Measurements from ENCODE around the gene AP3B1.
"Not testable (repeated sequence)": the region's sequence is repeated elsewhere in the genome, so short reads cannot be mapped to it uniquely, and the experiment has no call there.

The AP3B1 gene

DNA sequence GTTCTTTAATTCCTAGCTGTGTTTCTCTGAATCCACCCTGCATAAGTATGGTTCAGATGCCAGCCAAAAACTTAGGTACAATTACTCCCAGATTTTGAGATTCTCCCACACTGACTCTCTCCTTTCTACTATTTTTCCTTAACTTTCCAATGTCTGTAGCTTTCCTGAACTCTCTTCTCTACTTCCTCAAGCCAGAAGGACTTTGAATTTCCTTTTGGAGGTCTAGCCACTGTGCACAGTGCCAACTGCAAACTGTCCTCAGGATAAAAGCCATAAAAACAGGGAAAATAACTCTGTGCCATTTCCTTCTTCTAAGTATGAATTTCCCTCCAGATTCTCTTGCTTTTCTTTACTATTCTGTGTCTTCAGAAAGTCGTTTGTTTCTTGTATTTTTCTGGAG is 157.2 kb downstream of the AP3B1 start:
- DNase-seq (ENCODE audit: low read depth), result no peak

DNA sequence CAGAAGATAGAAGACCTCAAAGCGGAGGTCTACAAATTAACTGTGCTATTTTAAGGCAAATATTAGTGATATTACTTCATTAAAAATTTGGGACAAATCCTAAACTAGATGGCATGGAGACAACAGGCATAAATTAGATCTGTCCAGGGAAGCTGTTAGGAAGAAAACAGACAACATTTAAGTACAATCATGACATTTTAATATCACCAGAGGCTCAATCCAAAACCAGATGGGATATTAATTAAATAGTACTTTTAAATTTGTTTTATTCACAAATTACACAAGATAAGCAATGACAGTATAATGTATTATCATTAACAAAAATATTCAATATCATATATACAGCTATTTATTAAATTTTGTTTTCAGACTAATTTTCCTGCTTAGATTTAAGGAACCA is 161.1 kb downstream of the AP3B1 start:
- DNase-seq (ENCODE audit: low read depth), result no peak

- no peak for DNase-seq (ENCODE audit: low read depth)
These were observed 162.0 kb downstream of the AP3B1 start for GRCh38 chr5:78132507-78132906.

GRCh38 chr5:78129597-78129996 is 164.9 kb downstream of the AP3B1 start:
- no peak for DNase-seq (ENCODE audit: low read depth)

DNA sequence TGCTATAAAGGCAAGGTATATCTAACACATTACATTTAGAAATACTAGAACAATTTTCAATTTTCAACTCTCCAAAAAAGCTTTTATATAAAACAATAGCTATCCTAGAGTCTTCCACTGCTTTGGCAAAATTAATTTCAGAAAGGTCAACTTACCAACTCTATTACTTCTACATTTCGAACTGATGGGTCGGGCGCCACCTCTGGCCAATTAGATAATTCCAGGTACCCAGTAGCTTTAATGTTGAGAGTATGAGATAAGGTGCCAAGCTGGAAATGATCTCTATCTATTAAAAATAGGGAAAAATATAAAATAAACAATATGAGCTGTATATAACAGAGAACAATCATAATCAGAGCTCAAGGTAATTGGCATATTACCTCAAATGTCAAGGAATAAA is 166.6 kb downstream of the AP3B1 start:
- no peak for DNase-seq (ENCODE audit: low read depth)

- no peak for DNase-seq (ENCODE audit: low read depth)
These were observed 168.0 kb downstream of the AP3B1 start for GRCh38 chr5:78126536-78126935.

DNA sequence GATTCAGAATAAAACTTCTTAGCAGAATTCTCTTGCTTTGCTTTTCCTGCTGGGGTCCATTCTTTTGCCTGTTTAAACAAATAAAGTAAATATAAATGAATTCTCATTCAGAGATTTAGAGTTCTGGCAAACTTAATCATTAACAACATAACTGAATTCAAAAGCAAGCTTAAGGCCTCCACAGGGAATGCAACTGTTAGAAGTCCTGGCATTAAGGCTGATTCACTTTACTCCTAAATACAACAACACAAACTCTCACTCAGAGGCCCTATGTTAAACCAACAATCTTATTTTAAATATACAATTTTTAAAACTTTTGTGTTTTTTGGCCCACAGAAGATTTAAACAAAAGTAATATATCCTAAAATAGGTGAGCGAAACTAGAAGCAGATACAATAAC is 178.3 kb downstream of the AP3B1 start:
- DNase-seq (ENCODE audit: low read depth), result no peak

DNA sequence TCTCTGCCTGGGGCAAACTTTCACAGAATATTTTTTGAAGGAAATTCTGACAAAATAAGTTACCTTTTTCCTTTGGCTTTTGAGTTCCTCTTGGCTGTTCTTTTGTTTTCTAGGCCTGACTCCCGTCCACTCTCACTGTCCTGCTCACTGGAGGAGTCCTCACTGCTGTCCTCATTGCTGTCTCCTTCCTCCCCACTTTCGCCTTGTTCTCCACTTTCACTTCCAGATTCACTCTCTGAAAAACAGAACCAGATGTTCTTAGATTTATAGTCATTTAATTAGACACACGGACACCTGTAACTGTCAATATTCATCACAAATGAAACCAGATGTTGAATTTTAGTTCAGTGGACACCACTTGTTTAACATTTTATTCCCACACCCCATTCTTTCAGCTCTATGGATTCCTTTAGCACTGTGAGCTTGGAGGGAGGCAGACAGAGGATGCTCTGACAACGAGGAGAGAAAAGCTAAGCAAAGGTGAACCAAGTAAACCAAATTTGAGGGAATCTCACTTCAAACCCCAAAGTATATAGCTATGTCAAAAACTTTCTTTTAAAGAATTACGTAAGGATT is 180.7 kb downstream of the AP3B1 start:
- DNase-seq (ENCODE audit: low read depth), result no peak

DNA sequence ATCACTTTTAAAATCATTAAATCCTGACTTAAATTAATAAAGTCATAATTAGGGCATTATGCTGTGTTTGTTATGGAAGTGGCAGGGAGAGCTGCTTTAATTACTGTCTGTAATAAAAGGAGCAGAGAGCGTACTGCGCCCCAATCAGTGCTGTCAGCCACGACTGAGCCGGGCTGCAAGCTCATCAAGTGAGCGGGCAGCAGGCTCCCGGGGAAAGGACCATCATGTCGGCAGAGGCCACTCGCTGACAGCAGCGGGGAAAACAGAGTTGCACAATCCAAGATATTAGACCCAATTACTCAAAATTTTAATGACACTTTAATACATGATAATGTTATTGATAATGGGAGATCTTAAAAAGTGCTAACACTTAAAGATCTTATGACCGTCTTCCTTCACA is 181.6 kb downstream of the AP3B1 start:
- no peak for DNase-seq (ENCODE audit: low read depth)

GRCh38 chr5:78109891-78110324 is 184.6 kb downstream of the AP3B1 start:
- DNase-seq (ENCODE audit: low read depth), result no peak

- DNase-seq (ENCODE audit: low read depth), result no peak
These were observed 185.9 kb downstream of the AP3B1 start for GRCh38 chr5:78108564-78108963.

DNA sequence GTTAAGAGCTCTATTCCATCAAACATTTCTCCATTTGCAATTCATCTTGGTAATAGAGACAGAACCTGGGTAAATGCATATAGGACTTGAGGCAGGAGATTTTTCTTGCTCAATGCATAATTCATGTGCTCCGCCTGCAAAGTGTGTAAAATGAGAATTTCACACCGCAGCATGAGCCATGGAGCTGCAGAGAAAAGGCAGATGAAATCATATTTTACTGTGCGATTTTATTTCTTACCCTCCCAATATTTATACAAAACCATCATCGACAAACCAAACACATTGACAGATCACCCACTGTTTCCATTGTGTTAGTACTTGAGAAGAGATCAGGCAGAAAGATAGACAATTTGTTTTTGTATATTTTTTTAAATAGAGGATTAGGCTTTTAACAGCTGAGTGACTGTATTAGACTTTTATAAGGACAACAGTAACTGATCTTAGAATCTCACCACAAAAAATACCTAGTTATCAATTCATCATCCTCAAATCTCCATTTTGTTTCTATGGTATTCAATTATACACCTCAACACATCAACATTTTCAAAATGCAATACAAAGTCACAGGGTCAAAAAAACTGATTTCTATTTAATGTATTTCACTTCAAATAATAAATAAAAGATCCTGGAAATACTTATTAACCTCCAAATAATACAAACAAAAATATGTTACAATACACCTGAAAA is 191.1 kb downstream of the AP3B1 start:
- no peak for DNase-seq (ENCODE audit: low read depth)

DNA sequence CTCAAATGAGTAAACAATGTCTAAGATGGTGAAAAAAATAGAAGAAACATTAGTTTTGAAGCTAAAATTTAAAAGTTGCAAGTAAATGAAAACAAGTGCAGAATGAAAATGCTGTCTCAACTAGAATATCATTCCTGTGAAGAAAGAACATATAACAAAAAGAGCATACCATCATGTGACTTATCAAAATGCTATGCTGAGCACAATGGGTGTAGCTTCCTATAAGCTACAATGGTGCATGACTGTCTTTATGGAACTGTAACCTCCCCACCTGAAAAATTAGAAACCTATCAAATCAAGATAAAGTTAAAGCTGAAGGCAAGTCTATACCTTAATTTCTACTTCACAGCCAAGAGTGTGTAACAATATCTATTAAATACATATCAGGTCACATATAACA is 192.0 kb downstream of the AP3B1 start:
- DNase-seq (ENCODE audit: low read depth), result no peak

- DNase-seq (ENCODE audit: low read depth), result no peak
These were observed 199.4 kb downstream of the AP3B1 start for GRCh38 chr5:78095125-78095524.

- DNase-seq (ENCODE audit: low read depth), result no peak
These were observed 204.5 kb downstream of the AP3B1 start for GRCh38 chr5:78090002-78090401.

GRCh38 chr5:78078858-78079257 is 215.6 kb downstream of the AP3B1 start:
- no peak for DNase-seq (ENCODE audit: low read depth)

GRCh38 chr5:78077369-78078068 is 217.0 kb downstream of the AP3B1 start:
- DNase-seq (ENCODE audit: low read depth), result no peak

GRCh38 chr5:78076351-78076750 is 218.1 kb downstream of the AP3B1 start:
- DNase-seq (ENCODE audit: low read depth), result no peak

GRCh38 chr5:78075301-78075700 is 219.2 kb downstream of the AP3B1 start:
- DNase-seq (ENCODE audit: low read depth), result no peak

GRCh38 chr5:78070691-78071090 is 223.8 kb downstream of the AP3B1 start:
- DNase-seq (ENCODE audit: low read depth), result not testable (repeated sequence)

DNA sequence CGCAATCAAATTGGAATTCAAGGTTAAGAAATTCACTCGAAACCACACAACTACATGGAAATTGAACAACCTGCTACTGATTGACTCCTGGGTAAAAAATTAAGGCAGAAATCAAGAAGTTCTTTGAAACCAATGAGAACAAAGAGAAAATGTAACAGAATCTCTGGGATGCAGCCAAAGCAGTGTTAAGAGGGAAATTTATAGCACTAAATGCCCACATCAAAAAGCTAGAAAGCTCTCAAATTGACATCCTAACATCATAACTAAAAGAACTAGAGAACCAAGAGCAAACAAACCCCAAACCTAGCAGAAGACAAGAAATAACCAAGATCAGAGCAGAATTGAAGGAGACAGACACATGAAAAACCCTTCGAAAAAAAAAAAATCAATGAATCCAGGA is 226.9 kb downstream of the AP3B1 start:
- not testable (repeated sequence) for DNase-seq (ENCODE audit: low read depth)

DNA sequence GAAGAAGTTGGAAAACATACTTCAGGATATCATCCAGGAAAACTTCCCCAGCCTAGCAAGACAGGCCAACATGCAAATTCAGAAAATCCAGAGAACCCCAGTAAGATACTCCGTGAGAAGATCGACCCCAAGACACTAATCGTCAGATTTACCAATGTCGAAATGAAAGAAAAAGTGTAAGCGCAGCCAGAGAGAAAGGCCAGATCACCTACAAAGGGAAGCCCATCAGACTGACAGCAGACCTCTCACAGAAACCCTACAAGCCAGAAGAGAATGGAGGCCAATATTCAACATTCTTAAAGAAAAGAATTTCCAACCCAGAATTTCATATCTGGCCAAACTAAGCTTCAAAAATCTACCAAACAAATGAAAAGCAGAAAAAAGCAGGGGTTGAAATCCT is 227.8 kb downstream of the AP3B1 start:
- not testable (repeated sequence) for DNase-seq (ENCODE audit: low read depth)

DNA sequence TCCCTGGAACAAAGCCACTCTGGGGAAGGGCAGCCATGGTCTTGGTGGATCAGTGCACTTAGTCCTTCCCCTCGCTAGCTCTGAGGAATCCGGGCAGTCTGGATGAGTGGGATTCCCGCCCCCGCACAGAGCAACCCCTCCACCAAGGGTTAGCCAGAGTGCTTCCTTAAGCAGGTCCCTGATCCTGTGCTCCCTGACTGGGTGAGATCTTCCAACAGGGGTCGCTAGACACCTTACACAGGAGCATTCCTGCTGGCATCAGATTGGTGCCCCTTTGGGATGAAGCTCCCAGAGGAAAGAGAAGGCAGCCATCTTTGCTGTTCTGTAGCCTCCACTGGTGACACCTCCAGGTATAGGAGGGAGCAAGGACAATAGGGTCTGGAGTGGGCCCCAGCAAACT is 228.8 kb downstream of the AP3B1 start:
- no peak for DNase-seq (ENCODE audit: low read depth)
